Measurements from ENCODE around the gene SMIM29.
A peak's percentile ranks its signal among the peaks of the same experiment; 100 is the strongest.

SMIM29 gene

DNA sequence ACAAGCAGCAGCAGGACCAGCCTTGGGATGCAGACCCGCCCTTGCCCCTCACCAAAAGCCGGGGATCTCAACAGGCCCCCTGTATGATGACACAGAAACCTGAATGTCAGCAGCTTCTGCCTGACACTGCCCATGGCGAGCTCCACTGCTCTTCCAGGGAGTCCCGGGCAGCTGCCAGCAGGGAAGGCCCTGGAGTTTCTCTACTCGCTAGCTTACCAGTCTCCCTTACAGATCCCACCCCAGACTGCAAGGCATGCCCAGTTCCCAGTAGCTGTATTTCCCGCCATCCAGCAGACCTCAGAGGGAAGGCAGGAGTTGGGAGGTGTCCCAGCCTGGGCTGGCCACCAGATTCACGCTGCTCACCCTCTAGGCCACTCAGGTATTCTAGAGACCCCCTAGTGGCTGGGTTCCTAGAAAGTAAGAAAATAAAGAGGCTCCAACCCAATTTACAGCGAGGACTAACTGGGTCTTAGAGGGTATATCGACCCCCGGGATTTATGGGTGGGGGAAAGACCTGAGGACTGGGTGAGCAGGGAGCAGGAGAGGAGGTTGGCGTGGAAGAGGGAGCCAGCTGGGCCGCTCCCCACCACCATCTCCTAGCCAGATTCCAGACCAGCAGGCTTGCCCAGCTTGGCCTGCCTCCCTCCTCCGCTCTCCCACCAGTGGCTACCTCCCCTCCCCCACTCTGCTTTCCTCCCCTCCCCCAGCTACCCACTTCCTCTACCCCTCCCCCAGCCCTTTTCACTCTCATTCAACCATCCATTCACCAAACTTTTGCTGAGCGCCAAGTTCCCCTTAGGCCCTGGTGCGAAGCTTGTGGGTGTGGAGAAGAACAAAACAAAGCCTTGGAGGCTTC is 21.8 kb downstream of the SMIM29 start:
- no peak for DNase-seq (ENCODE audit: low read depth, low spot score)

DNA sequence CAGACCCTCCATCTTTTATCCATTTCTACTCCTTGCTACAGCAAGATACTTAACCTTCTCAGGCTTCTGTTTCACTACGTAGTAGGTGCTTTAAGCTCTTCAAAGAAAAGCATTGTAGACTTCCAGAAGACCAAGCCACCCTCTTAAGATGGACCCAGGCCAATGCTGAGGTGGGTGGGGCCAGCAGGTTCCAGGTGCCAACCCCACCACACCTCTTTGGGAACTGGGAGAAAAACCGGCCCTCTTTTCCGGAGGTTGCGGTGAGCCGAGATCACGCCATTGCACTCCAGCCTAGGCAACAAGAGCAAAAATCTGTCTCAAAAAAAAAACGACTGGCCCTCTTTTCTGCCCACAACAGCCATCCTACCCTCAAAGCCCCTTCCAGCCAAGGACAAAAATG is 22.7 kb downstream of the SMIM29 start:
- DNase-seq (ENCODE audit: low read depth, low spot score): no peak

DNA sequence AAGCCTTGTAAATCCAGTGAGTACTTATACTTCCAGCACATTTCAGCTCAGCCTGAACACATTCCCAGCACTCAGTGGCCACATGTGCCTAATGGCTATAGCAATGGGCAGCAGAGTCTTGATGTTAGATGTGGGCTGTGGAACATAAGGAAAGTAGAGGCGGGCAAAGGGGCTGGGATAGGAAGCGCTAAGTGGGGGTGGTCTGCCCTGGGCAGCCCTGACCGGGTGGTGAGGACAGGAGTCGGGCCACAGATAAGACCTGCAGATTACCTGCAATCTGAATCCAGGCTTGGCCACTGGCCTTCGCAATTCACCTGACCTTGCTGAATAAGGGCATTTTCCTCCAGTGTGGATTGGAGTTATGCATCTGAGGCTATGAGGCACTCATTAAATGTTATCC is 23.3 kb downstream of the SMIM29 start:
- DNase-seq (ENCODE audit: low read depth, low spot score): no peak

DNA sequence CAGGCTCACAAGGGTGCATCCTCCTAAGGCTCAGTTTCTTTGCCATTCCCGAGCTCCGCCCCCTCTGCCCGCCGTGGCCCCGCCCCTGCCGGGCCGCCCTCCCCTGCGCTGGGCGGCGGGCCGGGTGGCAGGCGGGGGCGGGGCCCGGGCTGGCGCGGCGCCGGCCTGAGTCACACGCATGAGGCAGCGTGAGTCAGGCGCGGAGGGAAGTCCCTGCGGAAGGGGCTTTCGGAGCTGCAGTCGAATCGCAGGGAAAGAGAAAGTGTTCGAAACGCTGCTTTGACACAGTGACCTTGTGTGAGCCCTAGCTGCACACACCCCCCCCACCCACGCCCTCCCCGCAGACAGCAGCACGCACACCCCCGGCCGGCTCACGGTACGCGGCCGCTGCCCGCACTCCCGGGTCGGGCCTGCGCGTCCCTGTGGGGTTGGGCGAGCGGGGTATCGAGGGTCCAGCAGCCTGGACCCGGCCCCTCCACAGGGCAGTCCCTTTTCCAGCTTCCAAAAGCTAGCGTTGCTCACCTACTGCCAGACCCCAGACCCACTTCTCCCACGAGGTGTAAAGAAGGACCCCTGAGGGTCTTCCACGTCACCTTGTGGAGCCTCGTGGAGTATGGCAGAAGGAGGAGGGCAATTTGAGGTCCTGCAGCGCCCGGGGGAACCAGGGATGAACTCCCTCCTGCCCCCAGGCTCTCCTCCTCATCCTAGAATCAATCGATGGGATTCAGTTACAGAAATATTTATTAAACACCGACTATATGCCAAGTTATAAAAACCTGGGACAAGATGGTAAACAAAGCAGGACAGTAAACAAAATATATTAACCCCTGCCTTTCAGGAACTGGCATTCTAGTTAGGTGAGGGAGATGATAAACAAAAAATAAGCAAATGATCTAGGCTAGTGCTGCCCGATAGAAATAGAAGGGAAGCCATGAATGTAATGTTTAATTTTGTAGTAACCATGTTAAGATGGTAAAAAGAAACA is 24.6 kb downstream of the SMIM29 start:
- DNase-seq (ENCODE audit: low read depth, low spot score): peak; percentile 58

DNA sequence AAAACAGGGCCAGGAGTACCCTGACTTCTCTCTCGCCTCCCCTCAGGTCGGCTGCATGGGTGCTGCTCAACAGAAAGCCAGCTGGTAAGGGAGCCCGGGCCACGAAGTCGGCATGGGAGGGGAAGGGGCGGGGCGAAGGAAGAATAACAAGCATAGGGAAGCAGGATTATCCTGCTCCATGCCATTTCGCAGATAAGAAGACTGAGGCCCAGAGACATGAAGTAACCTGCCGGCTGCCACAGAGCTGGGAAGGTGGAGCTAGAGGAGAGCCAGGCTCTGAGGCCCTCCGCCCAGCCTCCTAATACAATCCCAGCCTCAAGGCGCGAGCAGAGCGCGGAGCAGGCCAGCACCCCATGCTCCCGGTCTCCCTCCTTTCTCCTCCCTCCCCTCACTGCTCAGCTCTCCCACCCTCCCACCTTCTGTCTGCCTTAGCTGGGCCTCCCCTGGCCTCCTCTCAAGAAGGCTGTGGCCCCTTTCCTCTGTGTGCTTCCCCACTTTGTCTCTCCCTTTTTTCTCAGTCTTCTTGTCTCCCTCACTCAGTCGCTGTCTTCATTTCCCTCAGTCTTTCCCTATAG is 25.3 kb downstream of the SMIM29 start:
- no peak for DNase-seq (ENCODE audit: low read depth, low spot score)

DNA sequence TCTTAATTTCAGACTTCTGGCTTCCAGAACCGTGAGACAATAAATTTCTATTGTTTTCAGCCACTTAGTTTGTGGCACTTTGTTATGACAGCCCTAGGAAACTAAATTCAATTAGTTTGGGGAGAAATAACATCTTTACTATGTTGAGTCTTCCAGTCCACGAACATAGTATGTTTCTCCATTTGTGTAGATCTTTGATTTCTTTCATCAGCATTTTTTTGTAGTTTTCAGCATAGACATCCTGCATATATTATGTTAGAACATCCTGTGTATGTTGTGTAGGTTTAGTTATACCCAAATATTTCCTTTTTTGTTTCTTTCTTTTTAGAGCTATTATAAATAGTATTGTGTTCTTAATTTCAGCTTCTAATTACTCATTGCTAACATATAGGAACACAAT is 30.1 kb downstream of the SMIM29 start:
- DNase-seq (ENCODE audit: low read depth, low spot score): no peak

DNA sequence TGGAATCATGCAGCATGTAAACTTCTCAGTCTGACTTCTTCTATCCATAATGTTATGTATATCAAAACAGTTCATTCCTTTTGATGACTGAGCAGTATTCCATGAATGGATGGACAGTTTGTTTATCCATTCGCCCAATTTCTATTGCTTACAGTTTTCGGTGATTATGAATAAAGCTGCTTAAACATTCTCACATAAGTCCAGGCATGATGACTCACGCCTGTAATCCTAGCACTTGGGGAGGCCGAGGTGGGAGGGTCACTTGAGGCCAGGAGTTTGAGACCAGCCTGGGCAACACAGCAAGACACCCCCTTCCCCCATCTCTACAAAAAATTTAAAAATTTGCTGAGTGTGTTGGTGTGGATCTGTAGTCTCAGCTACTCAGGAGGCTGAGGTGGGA is 35.0 kb downstream of the SMIM29 start:
- DNase-seq (ENCODE audit: low read depth, low spot score): no peak

DNA sequence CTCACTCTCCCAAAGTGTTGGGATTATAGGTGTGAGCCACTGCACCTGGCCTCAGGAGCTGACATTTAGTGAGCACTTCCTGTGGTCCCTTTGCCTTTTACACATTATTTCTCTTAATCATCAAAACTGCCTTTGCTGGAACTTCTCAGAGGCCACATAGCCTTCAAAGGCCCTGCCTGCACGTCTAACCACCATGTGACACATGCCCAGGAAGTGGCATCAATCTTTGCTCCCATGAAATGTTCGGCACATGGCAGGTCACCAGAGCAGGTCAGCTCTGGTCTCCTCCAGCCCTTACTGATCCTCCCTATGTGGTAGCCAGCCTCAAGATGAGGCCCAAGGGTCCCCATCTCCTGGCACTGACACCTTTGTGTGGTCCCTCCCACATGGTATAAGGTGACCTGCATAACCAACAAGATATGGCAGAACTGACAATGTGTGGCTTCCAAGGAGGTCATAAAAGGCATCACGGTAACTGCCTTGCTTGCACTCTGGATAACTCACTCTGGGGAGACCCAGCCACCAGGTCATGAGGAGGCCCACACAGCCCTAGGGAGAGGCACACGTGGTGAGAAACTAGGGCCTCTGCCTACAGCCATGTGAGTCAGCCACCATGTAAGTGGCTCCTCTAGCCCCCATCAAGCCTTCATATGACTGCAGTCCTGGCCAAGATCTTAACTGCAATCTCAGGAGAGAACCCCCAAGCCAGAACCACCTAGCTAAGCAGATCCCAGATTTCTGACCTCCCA is 40.9 kb downstream of the SMIM29 start:
- no peak for DNase-seq (ENCODE audit: low read depth, low spot score)

DNA sequence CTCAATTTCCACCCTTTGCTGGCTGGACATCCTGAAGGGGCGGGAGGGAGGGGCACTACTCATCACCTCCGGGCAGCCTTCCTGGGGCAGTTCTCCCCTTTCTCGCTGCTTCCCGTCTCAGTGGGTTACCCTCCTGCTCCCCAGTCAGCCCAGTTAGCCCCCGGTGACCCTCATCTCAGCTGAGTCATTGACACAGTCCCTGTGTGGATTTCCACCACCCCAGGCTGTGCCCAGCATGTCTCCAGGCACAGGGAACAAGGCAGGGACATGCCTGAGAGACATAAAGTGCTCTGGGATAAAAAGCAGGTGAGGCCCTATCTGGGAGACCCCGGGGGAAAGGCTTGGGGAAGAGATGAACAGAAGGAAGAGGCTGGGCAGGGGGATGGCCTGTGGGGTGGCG is 42.1 kb downstream of the SMIM29 start:
- DNase-seq (ENCODE audit: low read depth, low spot score): no peak

DNA sequence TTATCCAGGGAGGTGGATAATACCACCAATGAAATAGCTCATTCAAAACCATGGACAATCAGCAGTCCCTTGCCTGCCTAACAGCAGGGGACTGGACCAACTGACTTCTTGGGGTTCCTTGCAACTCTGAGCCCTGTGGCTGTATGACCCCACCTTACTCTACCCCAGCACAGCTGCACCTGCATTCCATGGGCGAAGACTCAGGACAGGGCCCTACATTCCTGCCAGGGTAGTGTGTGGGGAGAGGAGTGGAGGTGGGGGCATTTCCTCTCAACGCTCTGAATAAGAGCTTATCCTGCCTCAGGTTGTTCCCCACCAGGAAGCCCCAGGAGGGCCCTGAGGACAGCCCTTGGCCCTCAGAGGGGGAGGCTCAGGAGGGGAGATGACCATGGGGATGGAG is 42.9 kb downstream of the SMIM29 start:
- DNase-seq (ENCODE audit: low read depth, low spot score): no peak

DNA sequence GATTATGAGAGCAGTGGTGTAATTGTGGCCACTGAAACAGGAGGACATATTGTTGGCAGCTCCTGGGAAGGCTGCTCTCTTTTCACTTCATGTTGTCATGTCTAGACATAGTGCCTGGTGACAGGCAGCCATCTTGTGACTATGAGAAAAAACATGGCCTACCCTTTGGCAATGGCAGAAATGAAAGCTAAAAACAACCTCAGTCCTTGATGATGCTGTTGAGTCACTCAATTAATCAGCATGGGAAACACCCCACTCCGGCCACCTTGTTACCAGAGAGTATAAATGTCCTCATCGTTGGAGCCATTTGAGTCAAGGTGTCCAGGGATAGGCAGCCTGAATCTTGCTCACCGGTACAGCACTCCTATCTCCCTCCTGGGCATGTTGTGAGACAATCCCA is 43.3 kb downstream of the SMIM29 start:
- no peak for DNase-seq (ENCODE audit: low read depth, low spot score)

DNA sequence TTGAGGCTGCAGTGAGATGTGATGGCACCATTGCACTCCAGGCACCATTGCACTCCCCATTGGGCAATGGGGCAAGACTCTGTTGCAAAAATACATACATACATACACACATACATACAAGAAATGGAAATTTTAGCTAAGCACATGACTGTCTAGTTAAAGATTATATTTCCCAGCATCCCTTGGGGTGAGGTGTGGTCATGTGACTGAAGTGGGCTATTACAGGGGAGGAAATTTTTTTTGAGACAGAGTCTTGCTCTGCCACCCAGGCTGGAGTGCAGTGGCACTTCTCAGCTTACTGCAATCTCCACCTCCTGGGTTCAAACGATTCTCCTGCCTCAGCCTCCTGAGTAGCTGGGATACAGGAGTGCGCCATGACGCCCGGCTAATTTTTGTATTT is 44.1 kb downstream of the SMIM29 start:
- DNase-seq (ENCODE audit: low read depth, low spot score): no peak

DNA sequence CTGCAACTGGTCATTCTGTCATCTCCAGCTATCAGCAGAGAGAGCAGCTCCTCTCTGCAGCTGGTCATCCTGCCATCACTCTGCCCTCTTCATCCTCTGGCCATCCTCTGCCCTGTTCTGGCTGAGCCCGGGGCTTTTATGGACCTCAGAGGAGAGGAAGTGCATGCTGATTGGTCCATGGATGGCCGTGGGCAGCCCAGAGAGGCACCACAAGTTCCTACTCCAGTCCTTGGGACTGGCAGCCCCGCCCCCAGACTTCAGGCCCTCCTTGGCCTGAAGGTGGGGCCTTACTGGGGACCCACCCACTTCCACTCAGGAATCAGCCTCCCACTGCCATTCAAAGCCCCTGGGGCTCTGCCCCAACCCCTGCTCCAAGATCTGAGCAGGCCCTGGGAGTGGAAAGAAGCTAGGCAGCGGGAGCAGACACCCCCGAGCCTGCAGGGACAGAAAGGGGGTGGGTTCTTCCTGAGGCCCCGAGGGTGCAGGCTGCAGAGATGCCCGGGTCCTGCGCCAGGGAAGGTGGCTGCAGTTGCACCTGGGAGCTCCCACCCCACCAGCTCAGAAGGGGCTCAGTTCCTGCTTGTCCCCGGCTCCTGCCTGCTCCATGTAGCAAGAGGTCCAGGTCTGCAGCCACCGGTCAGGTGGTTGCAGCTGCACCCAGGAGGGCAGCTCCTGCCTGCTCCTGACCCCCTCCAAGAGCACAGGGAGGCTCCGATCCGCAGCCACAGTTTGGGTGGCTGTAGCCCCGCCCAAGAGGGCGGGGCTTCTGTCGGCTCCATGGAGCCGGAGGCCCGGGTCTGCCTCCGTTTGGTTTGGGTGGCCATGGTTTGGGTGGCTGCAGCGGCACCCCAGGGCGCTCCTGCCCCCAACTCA is 46.2 kb downstream of the SMIM29 start:
- DNase-seq (ENCODE audit: low read depth, low spot score): no peak

DNA sequence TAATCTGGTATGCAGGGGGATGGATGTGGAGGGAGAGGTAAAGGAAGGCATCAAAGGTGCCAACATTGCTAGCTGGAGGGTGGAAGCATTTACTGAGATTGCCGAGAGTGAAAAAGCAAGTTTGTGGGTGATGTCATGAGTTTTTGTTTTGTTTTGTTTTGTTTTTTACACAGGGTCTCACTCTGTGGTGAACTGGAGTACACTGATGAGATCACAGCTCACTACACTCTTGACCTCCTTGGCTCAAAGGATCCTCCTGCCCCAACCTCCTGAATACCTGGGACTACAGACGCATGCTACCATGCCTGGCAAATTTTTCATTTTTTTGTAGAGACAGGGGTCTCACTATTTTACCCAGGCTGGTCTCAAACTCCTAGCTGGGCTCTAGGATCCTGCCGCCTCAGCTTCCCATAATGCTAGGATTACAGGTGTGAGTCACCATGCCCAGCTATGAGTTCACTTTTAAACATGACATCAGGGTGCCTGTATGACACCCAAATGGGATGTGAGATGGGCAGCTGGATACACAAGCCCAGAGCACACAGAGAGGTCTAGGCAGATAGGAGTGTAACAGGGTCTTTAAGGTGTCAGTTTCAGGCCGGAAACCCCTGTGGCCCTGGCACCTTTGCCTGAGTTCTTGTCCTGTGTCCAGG is 47.2 kb downstream of the SMIM29 start:
- DNase-seq (ENCODE audit: low read depth, low spot score): no peak

DNA sequence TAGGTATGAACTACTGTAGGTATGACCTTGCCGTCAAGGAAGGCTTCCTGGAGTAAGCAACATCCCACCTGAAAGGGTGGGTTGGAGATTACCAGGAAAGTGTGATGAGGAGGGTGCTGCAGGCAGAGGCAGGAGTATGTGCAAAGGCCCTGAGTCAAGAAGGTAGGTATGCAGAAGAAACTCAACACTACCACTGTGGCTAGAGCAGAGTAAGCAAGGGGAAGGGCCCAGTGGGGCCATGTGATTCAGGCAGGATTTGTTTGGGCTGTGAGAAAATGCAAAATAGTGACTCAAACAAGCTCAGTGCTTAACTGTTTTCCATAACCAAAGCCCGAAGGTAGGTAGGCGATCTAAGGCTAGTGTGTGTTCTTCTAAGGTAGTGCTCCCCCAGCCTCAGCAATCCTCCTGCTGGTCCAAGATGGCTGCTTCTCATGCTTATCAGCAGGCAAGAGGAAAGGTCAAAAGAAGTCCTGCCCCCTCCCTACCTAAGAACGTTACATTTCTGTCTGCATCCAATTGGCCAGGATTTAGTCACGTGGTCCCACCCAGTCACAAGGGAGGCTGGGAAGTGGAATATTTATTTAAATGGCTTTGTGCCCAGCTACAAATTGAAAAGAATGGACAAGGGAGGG is 48.4 kb downstream of the SMIM29 start:
- DNase-seq (ENCODE audit: low read depth, low spot score): no peak

DNA sequence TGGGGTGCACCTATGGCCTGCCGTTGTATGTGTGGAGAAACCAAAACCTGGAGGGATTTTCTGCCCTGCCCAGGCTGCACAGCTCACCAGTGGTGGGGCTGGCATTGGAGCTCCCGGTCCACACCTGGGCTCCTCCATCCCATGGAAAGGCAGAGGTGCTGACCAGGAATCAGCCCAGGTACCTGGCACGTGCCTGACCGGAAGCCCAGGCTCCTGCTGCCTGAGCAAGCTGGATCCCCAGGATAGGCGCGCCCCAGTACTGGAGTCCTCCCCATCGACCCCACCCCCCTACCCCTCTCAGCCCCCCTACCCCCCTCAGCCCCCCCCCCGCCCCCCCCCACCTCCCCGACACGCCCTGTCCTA is 52.0 kb downstream of the SMIM29 start:
- no peak for DNase-seq (ENCODE audit: low read depth, low spot score)

Measured in brain pericyte (primary cell).